Measurements from ENCODE around the gene MCRIP1.

GRCh38 chr17:81803728-81804558, 29.1 kb downstream of the MCRIP1 start, which contains the start of gene GCGR:
- no peak for TF ChIP-seq FOXJ3 (CRISPR knock-in tag; IDR thresholded peaks at IDR 0.05; ENCODE audit: borderline replicate concordance)
- TF ChIP-seq RELA (CRISPR knock-in tag; IDR thresholded peaks at IDR 0.05), result no peak
- no peak for TF ChIP-seq NCOA1 (CRISPR knock-in tag; IDR thresholded peaks at IDR 0.05)
- no peak for TF ChIP-seq ZNF781 (CRISPR knock-in tag; IDR thresholded peaks at IDR 0.05; ENCODE audit: borderline replicate concordance, not compliant biosample characterization)
- TF ChIP-seq PTBP1 (IDR thresholded peaks at IDR 0.05; ENCODE audit: low read depth, low read length, poor library complexity, severe bottlenecking), result no peak
